ENCODE data around the gene S100A1.

DNA sequence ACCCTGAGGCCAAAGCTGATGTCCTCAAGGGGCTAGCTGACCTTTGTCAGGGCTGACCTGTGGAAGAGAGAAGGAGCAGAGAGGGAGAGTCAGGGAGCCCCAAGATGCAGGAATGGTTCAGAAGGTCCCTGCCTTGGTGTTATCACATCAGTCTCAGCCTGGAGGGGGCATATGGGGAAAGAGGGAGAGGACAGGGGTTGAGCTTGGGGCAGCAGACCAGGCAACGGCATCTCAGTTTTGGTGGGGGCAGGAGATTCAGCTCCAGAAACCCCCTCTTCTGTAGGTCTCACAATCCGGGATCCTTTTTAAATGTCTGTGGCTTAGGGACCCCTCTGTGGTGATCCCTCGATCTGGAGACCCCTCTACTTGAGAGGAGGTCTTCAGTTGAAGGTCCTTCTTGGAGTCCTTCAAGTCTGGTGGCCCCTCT lies 1.7 kb upstream of the S100A1 start:
- TF ChIP-seq CTCF (IDR thresholded peaks at IDR 0.05): no peak
- no peak for TF ChIP-seq ZFX (IDR thresholded peaks at IDR 0.05; ENCODE audit: borderline replicate concordance)
